WERI-Rb-1 (cell line): ENCODE data around the gene KRT20.
A peak's percentile ranks its signal among the peaks of the same experiment; 100 is the strongest.

ENCODE experiments used
- DNase-seq: peaks from one replicate; pipeline ENCODE4 v3.0.0-alpha.2; 2020
- H3K27ac ChIP-seq: fragments of 250-450 bp; sonication (Bioruptor Pico); 2 replicates; pipeline ENCODE4 v1.5.1; 2020; ENCODE audit warnings: mild to moderate bottlenecking, moderate library complexity
- H3K27me3 ChIP-seq: fragments of 250-450 bp; sonication (Bioruptor Pico); 2 replicates; pipeline ENCODE4 v1.5.1; 2021; ENCODE audit warnings: mild to moderate bottlenecking, low read depth, moderate library complexity; ENCODE audit not compliant: insufficient read depth, severe bottlenecking
- H3K36me3 ChIP-seq: fragments of 250-450 bp; sonication (Bioruptor Pico); 2 replicates; pipeline ENCODE4 v1.5.1; 2020; ENCODE audit warnings: mild to moderate bottlenecking, moderate library complexity
- H3K4me3 ChIP-seq: 2 replicates; pipeline ENCODE4 v1.5.1; 2011; ENCODE audit warnings: low read depth, mild to moderate bottlenecking, control low read depth, low read length
- H3K9me3 ChIP-seq: fragments of 250-450 bp; sonication (Bioruptor Pico); 2 replicates; pipeline ENCODE4 v1.5.1; 2021; ENCODE audit warnings: mild to moderate bottlenecking, moderate library complexity; ENCODE audit not compliant: severe bottlenecking
- TF ChIP-seq, protein P1 (sequence below): IDR thresholded peaks from 2 replicates; pipeline ENCODE4 v1.5.1; 2011; ENCODE audit warnings: low read depth, mild to moderate bottlenecking, control low read depth, inconsistent platforms, low read length

The KRT20 gene

DNA sequence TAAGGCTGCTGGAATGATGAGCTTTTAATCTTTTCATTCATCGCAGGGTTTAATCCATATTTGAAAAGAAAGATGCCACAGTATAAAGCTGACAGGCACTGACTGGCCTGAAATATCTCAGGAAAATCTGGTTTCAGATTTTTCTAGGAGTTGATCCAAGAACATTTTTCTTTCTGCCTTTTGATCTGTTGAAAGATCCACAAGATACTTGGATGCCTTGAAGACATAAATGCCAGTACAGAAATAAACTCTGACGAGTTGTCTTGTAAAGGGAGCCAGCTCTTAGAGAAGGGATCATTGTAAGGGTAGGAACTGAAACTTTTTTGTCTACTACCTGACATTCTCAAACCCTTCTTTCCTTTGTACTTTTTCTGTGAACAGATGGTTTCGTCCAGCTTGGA lies 25.4 kb upstream of the KRT20 start:
- Histone ChIP-seq H3K27ac (no peak overlapping the region), H3K9me3 (no peaks in the 10 kb centered on the region), H3K4me3 (no peak overlapping the region), H3K27me3 (peaks cover 33% of the 10 kb centered on the region), H3K36me3 (no peaks in the 10 kb centered on the region)
- DNase-seq = no peak
- TF ChIP-seq, protein P1, sequence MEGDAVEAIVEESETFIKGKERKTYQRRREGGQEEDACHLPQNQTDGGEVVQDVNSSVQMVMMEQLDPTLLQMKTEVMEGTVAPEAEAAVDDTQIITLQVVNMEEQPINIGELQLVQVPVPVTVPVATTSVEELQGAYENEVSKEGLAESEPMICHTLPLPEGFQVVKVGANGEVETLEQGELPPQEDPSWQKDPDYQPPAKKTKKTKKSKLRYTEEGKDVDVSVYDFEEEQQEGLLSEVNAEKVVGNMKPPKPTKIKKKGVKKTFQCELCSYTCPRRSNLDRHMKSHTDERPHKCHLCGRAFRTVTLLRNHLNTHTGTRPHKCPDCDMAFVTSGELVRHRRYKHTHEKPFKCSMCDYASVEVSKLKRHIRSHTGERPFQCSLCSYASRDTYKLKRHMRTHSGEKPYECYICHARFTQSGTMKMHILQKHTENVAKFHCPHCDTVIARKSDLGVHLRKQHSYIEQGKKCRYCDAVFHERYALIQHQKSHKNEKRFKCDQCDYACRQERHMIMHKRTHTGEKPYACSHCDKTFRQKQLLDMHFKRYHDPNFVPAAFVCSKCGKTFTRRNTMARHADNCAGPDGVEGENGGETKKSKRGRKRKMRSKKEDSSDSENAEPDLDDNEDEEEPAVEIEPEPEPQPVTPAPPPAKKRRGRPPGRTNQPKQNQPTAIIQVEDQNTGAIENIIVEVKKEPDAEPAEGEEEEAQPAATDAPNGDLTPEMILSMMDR = no peak

DNA sequence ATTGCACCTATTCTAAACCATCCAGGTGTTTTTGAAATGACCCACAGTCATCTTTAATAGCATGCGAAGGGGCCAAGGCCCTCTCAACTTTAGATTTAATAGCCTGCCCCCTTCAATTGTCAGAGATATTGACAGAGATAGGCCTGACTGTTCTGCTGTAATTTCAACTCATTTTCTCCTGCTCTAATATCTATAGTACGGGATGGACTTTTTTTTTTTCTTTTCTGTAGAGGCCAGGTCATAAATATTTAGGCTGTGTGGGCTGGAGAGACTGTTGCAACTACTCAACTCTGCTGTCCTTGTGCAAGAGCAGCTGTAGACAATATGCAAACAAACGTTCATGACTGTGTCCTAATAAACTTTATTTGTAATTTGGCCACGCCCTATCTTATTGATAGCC lies 24.7 kb upstream of the KRT20 start:
- TF ChIP-seq, protein P1 = no peak
- Histone ChIP-seq H3K9me3 (no peaks in the 10 kb centered on the region), H3K4me3 (no peak overlapping the region), H3K27me3 (peaks cover 40% of the 10 kb centered on the region), H3K27ac (no peak overlapping the region), H3K36me3 (no peaks in the 10 kb centered on the region)
- no peak for DNase-seq

DNA sequence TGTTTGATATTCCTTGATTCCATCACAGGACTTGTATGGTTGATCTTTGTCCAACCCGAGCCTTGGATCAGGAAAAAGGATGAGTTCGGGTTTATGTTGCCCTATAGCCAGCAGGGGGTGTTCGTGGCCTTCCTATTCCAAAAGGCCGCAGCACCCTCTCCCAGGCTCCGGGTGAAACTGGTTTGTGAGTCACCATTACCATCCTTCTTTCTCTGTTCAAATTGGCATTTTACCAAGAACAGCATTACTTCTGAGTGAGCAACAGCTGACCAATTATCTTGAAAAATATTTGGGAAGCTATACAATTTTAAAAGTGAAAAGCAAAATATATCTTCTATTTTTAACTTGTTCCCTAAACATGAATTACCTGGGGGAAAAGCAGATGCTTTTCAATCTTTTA lies 24.3 kb upstream of the KRT20 start:
- TF ChIP-seq, protein P1 = peak; percentile 90
- no peaks in the 10 kb centered on the region for H3K36me3 ChIP-seq
- peaks cover 44% of the 10 kb centered on the region for H3K27me3 ChIP-seq
- DNase-seq = peak; percentile 82
- no peak overlapping the region for H3K4me3 ChIP-seq
- no peak overlapping the region for H3K27ac ChIP-seq
- H3K9me3 ChIP-seq = no peaks in the 10 kb centered on the region

DNA sequence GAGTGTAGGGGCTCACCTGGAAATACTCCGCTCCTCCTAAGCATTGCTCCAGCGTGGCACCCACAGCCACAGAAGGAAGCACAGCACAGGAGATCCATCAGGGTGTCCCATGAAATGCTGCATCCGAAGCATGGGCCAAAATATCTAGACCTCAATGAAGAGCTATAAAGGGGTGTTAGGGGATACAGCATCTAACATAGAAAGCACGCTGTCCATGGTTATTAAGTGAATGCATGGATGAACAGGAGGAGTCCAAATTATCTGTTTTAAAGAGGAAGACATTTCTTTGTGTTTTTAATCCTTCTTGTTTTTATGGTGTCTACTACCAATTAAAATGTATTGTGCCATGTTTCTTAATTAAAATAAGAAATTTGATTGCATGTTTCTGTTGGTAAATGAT lies 21.6 kb upstream of the KRT20 start:
- TF ChIP-seq, protein P1 = no peak
- H3K36me3 ChIP-seq = no peaks in the 10 kb centered on the region
- no peak for DNase-seq
- H3K27me3 ChIP-seq = peaks cover 70% of the 10 kb centered on the region
- H3K27ac ChIP-seq = no peak overlapping the region
- no peaks in the 10 kb centered on the region for H3K9me3 ChIP-seq
- no peak overlapping the region for H3K4me3 ChIP-seq

DNA sequence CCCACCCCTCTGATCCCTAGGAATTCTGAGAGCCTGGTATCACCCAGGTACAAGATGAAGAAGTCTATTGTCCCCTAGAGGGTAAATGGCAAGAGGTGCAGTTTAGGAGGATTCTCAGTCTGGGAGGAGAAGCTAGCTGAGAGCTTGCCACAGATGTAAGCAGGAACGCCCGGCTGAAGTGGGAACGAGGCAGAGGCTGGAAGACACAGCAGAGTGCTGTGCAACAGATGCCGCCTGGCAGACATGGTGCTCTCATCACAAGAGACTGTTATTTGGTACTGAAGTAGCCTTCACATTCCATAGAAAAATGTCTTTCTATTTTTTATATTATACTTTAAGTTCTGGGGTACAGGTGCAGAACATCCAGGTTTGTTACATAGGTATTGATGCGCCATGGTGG lies 20.3 kb upstream of the KRT20 start:
- no peak for DNase-seq
- Histone ChIP-seq H3K27me3 (peaks cover 82% of the 10 kb centered on the region), H3K4me3 (no peak overlapping the region), H3K9me3 (no peaks in the 10 kb centered on the region), H3K36me3 (no peaks in the 10 kb centered on the region), H3K27ac (no peak overlapping the region)
- TF ChIP-seq, protein P1 = no peak

DNA sequence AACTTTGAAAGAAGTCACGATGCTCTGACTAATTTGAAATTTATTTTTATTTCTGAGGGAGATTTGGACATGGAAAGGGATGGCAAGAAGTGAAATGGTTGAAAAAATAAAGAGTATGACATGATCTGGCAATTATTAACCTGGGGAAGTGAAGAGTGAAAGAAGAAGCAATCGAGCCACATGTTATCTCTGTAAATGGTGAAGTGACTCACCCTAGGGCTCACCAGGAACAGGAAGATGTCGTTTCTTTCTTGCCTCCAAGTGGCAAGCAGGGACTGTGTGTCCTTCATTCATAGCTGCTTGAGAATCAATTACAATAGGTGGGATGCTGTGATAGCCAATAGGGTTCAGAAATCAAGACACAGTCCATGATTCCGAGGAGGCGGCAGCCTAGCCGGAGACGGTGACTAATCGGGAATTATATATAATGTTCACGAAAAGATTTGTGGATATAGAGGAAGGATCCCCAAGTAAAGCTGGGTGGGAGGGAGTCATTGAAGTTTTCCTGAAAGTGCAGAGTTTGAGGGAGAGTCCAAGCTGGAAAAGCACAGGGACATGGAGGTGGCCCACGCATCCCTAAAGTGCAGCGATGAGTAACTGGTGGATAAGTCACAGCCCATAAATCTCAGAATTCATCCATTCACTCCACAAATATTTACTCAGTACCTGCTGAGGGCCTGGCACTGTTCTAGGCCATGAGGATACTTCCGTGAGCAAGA lies 18.2 kb upstream of the KRT20 start:
- no peak for DNase-seq
- Histone ChIP-seq H3K36me3 (no peaks in the 10 kb centered on the region), H3K4me3 (no peak overlapping the region), H3K9me3 (no peaks in the 10 kb centered on the region), H3K27ac (no peak overlapping the region), H3K27me3 (peaks cover 92% of the 10 kb centered on the region)
- TF ChIP-seq, protein P1 = no peak
